Endodermal cell (in vitro differentiated cells): ENCODE measurements around the gene DNAJB13. TPM values are rescaled to one million over a fixed set of nuclear protein-coding genes. Genes with fewer than 3 reads are reported as not detected.

Experiments
- DNase-seq: peaks from one replicate; pipeline ENCODE4 v3.0.0-alpha.2; 2017
- H3K27ac ChIP-seq: 2 replicates; pipeline ENCODE4 v1.5.1; 2013; ENCODE audit warnings: mild to moderate bottlenecking, low read depth, low read length, moderate library complexity
- H3K27me3 ChIP-seq: 2 replicates; pipeline ENCODE4 v1.6.1; 2013; ENCODE audit warnings: mild to moderate bottlenecking, low read length, moderate library complexity; ENCODE audit not compliant: insufficient read depth, control insufficient read depth, poor library complexity, severe bottlenecking
- H3K36me3 ChIP-seq: 2 replicates; pipeline ENCODE4 v1.7.0; 2013; ENCODE audit warnings: mild to moderate bottlenecking, low read length, moderate library complexity; ENCODE audit not compliant: control insufficient read depth, insufficient read depth
- H3K4me1 ChIP-seq: one replicate; pipeline ENCODE4 v1.7.0; 2013; ENCODE audit warnings: low read length; ENCODE audit not compliant: control insufficient read depth, insufficient read depth
- H3K4me3 ChIP-seq: 2 replicates; pipeline ENCODE4 v1.5.1; 2013; ENCODE audit warnings: mild to moderate bottlenecking, low read length, moderate library complexity
- H3K9ac ChIP-seq: 2 replicates; pipeline ENCODE4 v1.6.1; 2013; ENCODE audit warnings: mild to moderate bottlenecking, low read length, moderate library complexity; ENCODE audit not compliant: poor library complexity, severe bottlenecking; ENCODE audit errors: extremely low read depth
- H3K9me3 ChIP-seq: 2 replicates; pipeline ENCODE4 v1.6.1; 2013; ENCODE audit warnings: mild to moderate bottlenecking, low read length, moderate library complexity; ENCODE audit not compliant: control insufficient read depth
- H3K27ac Mint-ChIP-seq: 2 replicates; pipeline ENCODE4 v1.8.0; 2020; ENCODE audit warnings: mixed read lengths
- H3K27me3 Mint-ChIP-seq: 2 replicates; pipeline ENCODE4 v1.8.0; 2021; ENCODE audit warnings: mild to moderate bottlenecking, mixed read lengths; ENCODE audit not compliant: insufficient read depth
- H3K36me3 Mint-ChIP-seq: 2 replicates; pipeline ENCODE4 v1.8.0; 2020; ENCODE audit warnings: low read depth, mixed read lengths
- H3K4me1 Mint-ChIP-seq: 2 replicates; pipeline ENCODE4 v1.8.0; 2020; ENCODE audit warnings: mixed read lengths
- H3K4me3 Mint-ChIP-seq: 2 replicates; pipeline ENCODE4 v1.8.0; 2020; ENCODE audit warnings: mild to moderate bottlenecking, moderate library complexity, mixed read lengths
- H3K9me3 Mint-ChIP-seq: 2 replicates; pipeline ENCODE4 v1.8.0; 2020; ENCODE audit warnings: mild to moderate bottlenecking, mixed read lengths
- WGBS, 2 experiments: methylation state at CpG; one replicate each; pipeline versions ENCODE4 v1.1.5 to v1.1.7; 2013; ENCODE audit warnings: missing lambda C conversion rate in 2 of 2, mixed read lengths in 1 of 2; ENCODE audit not compliant: insufficient coverage in 1 of 2, insufficient read length in 1 of 2; 5-methylcytosine and 5-hydroxymethylcytosine counted together
- total RNA-seq, 2 donors: library from RNA; stranded (reverse); fragmentation: NEBNext Ultra II Directional in 1 of 2; extraction: Animal tissue kit (Norgen Biotek cat#: 25700) in 1 of 2; gene quantifications; 2 replicates in 1 of 2; 3 replicates in 1 of 2; pipeline ENCODE4 v1.2.1, GENCODE V29; 2021
- TF ChIP-seq, protein P1 (sequence below): fragments of 200-600 bp; sonication (generic); conservative IDR thresholded peaks from 2 replicates; pipeline ENCODE4 v1.5.0; 2021; ENCODE audit warnings: antibody characterized with exemption, mild to moderate bottlenecking

DNAJB13 gene
- total RNA-seq, 2 donors from 2014 or later: 0.44 to 1.2 TPM

DNA sequence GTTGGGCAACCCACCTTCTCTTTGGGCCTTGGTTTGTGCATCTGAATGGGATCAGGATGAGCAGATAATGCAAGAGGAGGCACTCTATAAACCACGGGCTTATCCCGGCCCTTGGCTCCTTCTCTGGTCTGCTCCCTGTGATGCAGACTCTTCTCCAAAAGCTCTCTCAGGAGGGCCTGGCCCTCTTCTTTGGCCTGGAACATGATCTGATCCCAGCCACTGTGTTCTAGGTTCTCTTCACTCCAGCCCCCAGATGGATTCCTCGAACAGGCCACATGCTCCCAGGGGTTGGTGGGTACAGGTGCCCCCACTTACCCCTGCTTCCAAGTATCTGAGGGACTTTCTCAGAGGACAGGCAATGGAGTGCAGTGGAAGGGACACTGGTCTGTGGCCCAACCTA is 66.8 kb downstream of the DNAJB13 start:
- Histone ChIP-seq H3K36me3 (no peaks in the 10 kb centered on the region), H3K9me3 (no peaks in the 10 kb centered on the region), H3K9ac (no peak overlapping the region), H3K4me3 (no peak overlapping the region), H3K4me1 (peaks cover 3% of the 10 kb centered on the region), H3K27me3 (no peaks in the 10 kb centered on the region), H3K27ac (no peak overlapping the region)
- Mint-ChIP-seq H3K4me1 (no peaks in the 10 kb centered on the region), H3K36me3 (no peaks in the 10 kb centered on the region), H3K27me3 (no peaks in the 10 kb centered on the region), H3K4me3 (no peak overlapping the region), H3K9me3 (no peaks in the 10 kb centered on the region), H3K27ac (no peak overlapping the region)
- TF ChIP-seq, protein P1, sequence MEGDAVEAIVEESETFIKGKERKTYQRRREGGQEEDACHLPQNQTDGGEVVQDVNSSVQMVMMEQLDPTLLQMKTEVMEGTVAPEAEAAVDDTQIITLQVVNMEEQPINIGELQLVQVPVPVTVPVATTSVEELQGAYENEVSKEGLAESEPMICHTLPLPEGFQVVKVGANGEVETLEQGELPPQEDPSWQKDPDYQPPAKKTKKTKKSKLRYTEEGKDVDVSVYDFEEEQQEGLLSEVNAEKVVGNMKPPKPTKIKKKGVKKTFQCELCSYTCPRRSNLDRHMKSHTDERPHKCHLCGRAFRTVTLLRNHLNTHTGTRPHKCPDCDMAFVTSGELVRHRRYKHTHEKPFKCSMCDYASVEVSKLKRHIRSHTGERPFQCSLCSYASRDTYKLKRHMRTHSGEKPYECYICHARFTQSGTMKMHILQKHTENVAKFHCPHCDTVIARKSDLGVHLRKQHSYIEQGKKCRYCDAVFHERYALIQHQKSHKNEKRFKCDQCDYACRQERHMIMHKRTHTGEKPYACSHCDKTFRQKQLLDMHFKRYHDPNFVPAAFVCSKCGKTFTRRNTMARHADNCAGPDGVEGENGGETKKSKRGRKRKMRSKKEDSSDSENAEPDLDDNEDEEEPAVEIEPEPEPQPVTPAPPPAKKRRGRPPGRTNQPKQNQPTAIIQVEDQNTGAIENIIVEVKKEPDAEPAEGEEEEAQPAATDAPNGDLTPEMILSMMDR: no peak
- 90 to 100% methylated on average over 1 to 3 of the region's 3 CpGs for WGBS, 2 experiments
- DNase-seq: no peak

DNA sequence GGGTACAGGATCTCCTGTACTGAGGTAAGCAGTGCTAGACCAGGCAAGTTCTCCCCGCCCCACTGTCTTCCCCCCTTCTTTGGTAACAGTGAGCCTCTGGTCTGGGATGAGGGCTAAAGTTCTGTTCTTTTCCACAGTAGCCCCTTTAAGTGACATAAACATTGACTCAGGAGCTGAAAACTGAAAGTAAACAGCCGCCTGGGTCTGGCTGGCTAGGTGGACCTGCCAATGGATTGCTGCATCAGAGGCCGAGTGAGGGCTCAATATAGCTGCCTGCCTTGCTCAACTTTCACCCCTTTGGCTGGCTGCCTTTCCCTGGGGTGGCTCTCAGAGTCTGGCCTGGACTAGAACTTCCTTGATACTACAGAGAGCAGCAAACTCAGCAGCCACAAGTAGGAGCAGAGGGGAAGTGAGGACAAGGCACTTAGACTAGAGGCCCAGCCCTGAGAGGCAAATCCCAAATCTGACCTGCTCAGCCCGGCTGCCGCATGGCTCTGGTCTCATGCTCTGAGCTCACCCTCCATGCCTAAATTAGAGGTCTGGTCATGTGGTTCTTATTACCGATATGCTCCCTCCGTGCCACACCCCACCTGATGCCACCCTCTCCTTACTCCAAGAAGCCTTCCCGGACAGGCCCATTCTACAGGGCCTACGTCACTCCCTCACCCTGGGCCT is 67.6 kb downstream of the DNAJB13 start:
- Mint-ChIP-seq H3K36me3 (peaks cover 2% of the 10 kb centered on the region), H3K27me3 (no peaks in the 10 kb centered on the region), H3K27ac (no peak overlapping the region), H3K4me3 (no peak overlapping the region), H3K4me1 (no peaks in the 10 kb centered on the region), H3K9me3 (no peaks in the 10 kb centered on the region)
- TF ChIP-seq, protein P1: no peak
- no peak overlapping the region for H3K4me3 ChIP-seq
- peaks cover 3% of the 10 kb centered on the region for H3K4me1 ChIP-seq
- H3K9me3 ChIP-seq: no peaks in the 10 kb centered on the region
- H3K27ac ChIP-seq: no peak overlapping the region
- H3K9ac ChIP-seq: no peak overlapping the region
- WGBS, 2 experiments: 93 to 98% methylated on average over 8 to 9 of the region's 9 CpGs
- no peaks in the 10 kb centered on the region for H3K27me3 ChIP-seq
- no peak for DNase-seq
- H3K36me3 ChIP-seq: no peaks in the 10 kb centered on the region

DNA sequence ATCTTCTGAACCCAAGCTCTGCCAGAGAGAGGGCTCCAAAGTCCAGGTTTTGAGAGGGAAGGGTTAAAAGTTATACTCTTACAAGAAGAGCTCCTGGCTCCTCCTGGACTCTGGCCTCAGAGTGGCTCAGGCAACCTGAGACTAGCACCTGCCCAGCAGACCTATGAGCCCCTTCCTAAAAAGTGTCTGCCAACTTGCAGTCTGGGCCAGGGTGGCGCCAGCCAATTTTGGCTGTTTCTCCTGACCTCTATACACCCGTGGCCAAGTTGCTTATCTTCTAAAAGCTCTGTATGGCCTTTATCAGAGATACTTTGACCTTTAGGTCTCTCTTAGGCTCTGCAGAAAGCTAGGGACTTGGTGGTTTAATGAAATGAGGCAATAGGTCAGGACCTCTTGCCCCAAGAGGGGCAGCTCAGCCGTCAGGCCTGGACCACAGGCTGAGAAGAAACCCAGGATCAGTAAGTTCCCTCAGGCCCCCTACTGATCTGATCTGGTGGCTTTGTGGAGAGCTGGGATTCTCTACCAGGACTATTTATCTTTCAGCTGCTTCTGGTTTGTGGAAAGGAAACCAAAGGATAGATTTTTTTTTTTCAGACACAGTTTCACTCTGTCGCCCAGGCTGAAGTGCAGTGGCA is 68.4 kb downstream of the DNAJB13 start:
- H3K9me3 Mint-ChIP-seq: no peaks in the 10 kb centered on the region
- H3K4me3 Mint-ChIP-seq: no peak overlapping the region
- Histone ChIP-seq H3K27me3 (no peaks in the 10 kb centered on the region), H3K9ac (no peak overlapping the region), H3K27ac (no peak overlapping the region), H3K9me3 (no peaks in the 10 kb centered on the region), H3K36me3 (no peaks in the 10 kb centered on the region), H3K4me3 (no peak overlapping the region), H3K4me1 (peaks cover 3% of the 10 kb centered on the region)
- TF ChIP-seq, protein P1: no peak
- no peaks in the 10 kb centered on the region for H3K27me3 Mint-ChIP-seq
- 82 to 92% methylated on average over 4 of the region's 4 CpGs for WGBS, 2 experiments
- peaks cover 5% of the 10 kb centered on the region for H3K4me1 Mint-ChIP-seq
- no peak overlapping the region for H3K27ac Mint-ChIP-seq
- DNase-seq: no peak
- peaks cover 2% of the 10 kb centered on the region for H3K36me3 Mint-ChIP-seq
